HFFc6 (cell line): ENCODE results near the gene MALT1. TPM values are rescaled to one million over a fixed set of nuclear protein-coding genes. Genes with fewer than 3 reads are reported as not detected.

Experiments
- DNase-seq: peaks from one replicate; pipeline ENCODE4 v3.0.0-alpha.2; 2018
- H3K27ac Mint-ChIP-seq: 2 replicates; pipeline ENCODE4 v1.8.0; 2020; ENCODE audit warnings: mild to moderate bottlenecking, mixed read lengths
- H3K27me3 Mint-ChIP-seq: 2 replicates; pipeline ENCODE4 v1.8.0; 2021; ENCODE audit warnings: mild to moderate bottlenecking, moderate library complexity, mixed read lengths; ENCODE audit not compliant: insufficient read depth
- H3K36me3 Mint-ChIP-seq: 2 replicates; pipeline ENCODE4 v1.8.0; 2021; ENCODE audit warnings: low read depth, mixed read lengths
- H3K4me1 Mint-ChIP-seq: 2 replicates; pipeline ENCODE4 v1.8.0; 2020; ENCODE audit warnings: low read depth, mixed read lengths
- H3K4me3 Mint-ChIP-seq: 2 replicates; pipeline ENCODE4 v1.8.0; 2020; ENCODE audit warnings: mild to moderate bottlenecking, moderate library complexity, mixed read lengths
- H3K9me3 Mint-ChIP-seq: 2 replicates; pipeline ENCODE4 v1.8.0; 2020; ENCODE audit warnings: mild to moderate bottlenecking, mixed read lengths
- CTCF ChIP-seq: fragments of 200-600 bp; sonication (generic); IDR thresholded peaks from 2 replicates; pipeline ENCODE4 v1.5.0; 2021; ENCODE audit warnings: antibody characterized with exemption, mild to moderate bottlenecking
- total RNA-seq, 6 experiments: library from RNA; stranded (reverse); fragmentation: NEBNext Ultra II Directional; extraction: Animal tissue kit (Norgen Biotek cat#: 25700); gene quantifications; 2 replicates in 1 of 6; 3 replicates in 5 of 6; pipeline ENCODE4 v1.2.3, GENCODE V29; 2021

Gene MALT1
- total RNA-seq, 6 experiments from 2014 or later, result 19.9 to 25.6 (median 22.4) TPM

- no peak for DNase-seq
- Mint-ChIP-seq H3K4me1 (no peaks in the 10 kb centered on the region; the same call in 1 of the 2 replicates), H3K27me3 (peaks cover 18% of the 10 kb centered on the region), H3K9me3 (no peaks in the 10 kb centered on the region), H3K4me3 (no peak overlapping the region), H3K36me3 (no peaks in the 10 kb centered on the region), H3K27ac (no peak overlapping the region)
- no peak for TF ChIP-seq CTCF
Observed at GRCh38 chr18:58761970-58762780, 90.9 kb downstream of the MALT1 start.

GRCh38 chr18:58762781-58763171, 91.5 kb downstream of the MALT1 start:
- TF ChIP-seq CTCF, result no peak
- DNase-seq, result no peak
- H3K4me1 Mint-ChIP-seq, result no peaks in the 10 kb centered on the region; the same call in 1 of the 2 replicates

DNA sequence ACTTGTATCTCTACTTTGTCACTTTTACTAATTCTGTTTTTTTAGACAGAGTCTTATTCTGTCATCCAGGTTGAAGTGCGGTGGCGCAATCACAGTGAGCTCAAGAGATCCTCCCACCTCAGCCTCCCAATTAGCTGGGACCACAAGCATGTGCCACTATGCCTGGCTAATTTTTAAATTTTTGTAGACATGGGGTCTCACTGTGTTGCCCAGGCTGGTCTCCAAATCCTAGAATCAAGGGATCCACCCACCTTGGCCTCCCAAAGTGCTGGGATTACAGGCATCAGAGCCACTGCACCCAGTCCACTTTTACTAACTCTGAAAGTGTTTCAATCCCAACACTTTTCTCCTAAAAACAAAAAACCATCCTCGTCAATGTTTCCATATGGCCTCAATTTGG, 94.9 kb downstream of the MALT1 start:
- no peak for TF ChIP-seq CTCF
- H3K36me3 Mint-ChIP-seq, result no peaks in the 10 kb centered on the region

More at GRCh38 chr18:58762781-58763171, 91.5 kb downstream of the MALT1 start:
- Mint-ChIP-seq H3K27ac (no peak overlapping the region), H3K27me3 (peaks cover 18% of the 10 kb centered on the region), H3K36me3 (no peaks in the 10 kb centered on the region), H3K4me3 (no peak overlapping the region), H3K9me3 (no peaks in the 10 kb centered on the region)

GRCh38 chr18:58766946-58767345, 95.7 kb downstream of the MALT1 start:
- peaks cover 21% of the 10 kb centered on the region for H3K27me3 Mint-ChIP-seq
- H3K36me3 Mint-ChIP-seq, result no peaks in the 10 kb centered on the region
- no peak for DNase-seq
- no peak overlapping the region for H3K4me3 Mint-ChIP-seq
- no peak for TF ChIP-seq CTCF
- H3K9me3 Mint-ChIP-seq, result no peaks in the 10 kb centered on the region
- peaks cover 2% of the 10 kb centered on the region for H3K4me1 Mint-ChIP-seq
- H3K27ac Mint-ChIP-seq, result no peak overlapping the region

More for the DNA sequence above, 94.9 kb downstream of the MALT1 start:
- Mint-ChIP-seq H3K27ac (no peak overlapping the region), H3K9me3 (no peaks in the 10 kb centered on the region), H3K4me3 (no peak overlapping the region), H3K27me3 (peaks cover 19% of the 10 kb centered on the region), H3K4me1 (no peaks in the 10 kb centered on the region; the same call in 1 of the 2 replicates)
- no peak for DNase-seq

DNA sequence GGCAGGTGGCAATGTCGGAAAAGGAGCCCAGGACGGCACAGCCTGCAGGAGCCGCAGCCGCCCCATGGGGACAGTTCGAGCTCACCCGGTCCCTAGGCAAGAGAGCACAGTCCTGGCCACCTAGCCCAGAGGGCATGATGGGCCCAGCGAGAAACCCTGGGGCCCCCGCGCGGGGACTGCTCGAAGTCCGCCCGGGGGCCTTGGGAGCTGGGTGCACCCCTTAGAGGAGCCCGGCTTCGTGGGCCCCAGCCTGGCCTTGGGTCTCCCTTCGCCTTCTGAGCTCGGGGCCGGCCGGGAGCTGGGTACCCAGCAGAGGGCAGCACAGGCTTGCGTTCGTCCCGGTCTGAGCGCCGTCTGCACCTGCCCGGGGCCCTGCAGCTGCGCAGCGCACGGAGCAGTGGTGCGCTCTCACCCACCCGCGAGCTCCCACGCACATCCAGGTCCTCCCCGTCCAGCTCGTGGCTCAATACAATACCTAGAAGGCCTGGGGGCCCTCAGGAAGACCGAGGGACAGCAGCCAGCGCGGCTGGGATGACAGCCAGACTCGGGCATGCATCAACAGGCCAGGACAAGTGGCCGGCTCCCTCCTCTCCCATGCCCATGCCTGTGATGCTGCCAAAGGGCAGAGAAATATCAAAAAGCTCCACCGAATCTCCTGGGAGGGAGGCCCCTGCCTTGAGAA, 97.2 kb downstream of the MALT1 start:
- Mint-ChIP-seq H3K27me3 (peaks cover 22% of the 10 kb centered on the region), H3K9me3 (no peaks in the 10 kb centered on the region), H3K36me3 (no peaks in the 10 kb centered on the region), H3K27ac (no peak overlapping the region), H3K4me3 (peak overlapping the region; percentile 82), H3K4me1 (peaks cover 9% of the 10 kb centered on the region)
- DNase-seq, result peak; percentile 29
- TF ChIP-seq CTCF, result peak; percentile 92
